Ureter (tissue), 1 donor: ENCODE results near the gene ADPRS. TPM values are rescaled to one million over a fixed set of nuclear protein-coding genes. Genes with fewer than 3 reads are reported as not detected.

Source experiments
- DNase-seq: peaks from one replicate; pipeline ENCODE4 v3.0.0-alpha.2; 2020; ENCODE audit warnings: low spot score
- total RNA-seq: library from RNA; stranded (reverse); gene quantifications from one replicate; pipeline ENCODE4 v1.2.4, GENCODE V29; 2023
- donor health status: DM: yes; HTN: yes; CAD: no.

The ADPRS gene
- total RNA-seq, 1 donor from 2014 or later = 24.1 TPM

GRCh38 chr1:36108314-36108713 lies 19.6 kb downstream of the ADPRS start:
- DNase-seq = no peak

GRCh38 chr1:36109041-36109679 lies 20.5 kb downstream of the ADPRS start:
- DNase-seq = no peak

- DNase-seq = no peak
Observed at GRCh38 chr1:36111151-36111550, 22.5 kb downstream of the ADPRS start.

GRCh38 chr1:36112823-36113222 lies 24.1 kb downstream of the ADPRS start:
- DNase-seq = no peak

- DNase-seq = no peak
Observed at GRCh38 chr1:36114371-36114770, 25.7 kb downstream of the ADPRS start.

- peak; percentile 64 for DNase-seq
Observed at GRCh38 chr1:36115200-36115669, 26.5 kb downstream of the ADPRS start.

- no peak for DNase-seq
Observed at GRCh38 chr1:36115931-36116330, 27.2 kb downstream of the ADPRS start.

GRCh38 chr1:36116901-36117300 lies 28.2 kb downstream of the ADPRS start:
- DNase-seq = no peak

- DNase-seq = no peak
Observed at GRCh38 chr1:36118447-36119204, 29.9 kb downstream of the ADPRS start.

GRCh38 chr1:36119456-36119855 lies 30.8 kb downstream of the ADPRS start:
- DNase-seq = no peak

- DNase-seq = no peak
Observed at GRCh38 chr1:36122062-36123030, 33.7 kb downstream of the ADPRS start.

- no peak for DNase-seq
Observed at GRCh38 chr1:36123356-36123755, 34.7 kb downstream of the ADPRS start.

GRCh38 chr1:36124404-36125128 lies 35.9 kb downstream of the ADPRS start:
- DNase-seq = no peak

GRCh38 chr1:36125129-36125991 lies 36.7 kb downstream of the ADPRS start, which contains the start of gene COL8A2:
COL8A2 (minus strand) TSS chr1:36125222; CDS start chr1:36100242, 24,980 bp downstream.
- DNase-seq = no peak

- DNase-seq = no peak
Observed at GRCh38 chr1:36126005-36126716, 37.5 kb downstream of the ADPRS start.

GRCh38 chr1:36126797-36127500 lies 38.3 kb downstream of the ADPRS start:
- DNase-seq = no peak

GRCh38 chr1:36128126-36128904 lies 39.6 kb downstream of the ADPRS start:
- no peak for DNase-seq

GRCh38 chr1:36128905-36129206 lies 40.2 kb downstream of the ADPRS start:
- DNase-seq = no peak
